ENCODE measurements around the gene DDX54.
A peak's percentile ranks its signal among the peaks of the same experiment; 100 is the strongest.

DDX54 gene

GRCh38 chr12:113169697-113170096 is 15.6 kb downstream of the DDX54 start:
- no peak overlapping the region for H3K4me3 ChIP-seq (replicated peaks in 1 of 2; ENCODE audit: low read depth in 2 of 2, low read length in 2 of 2)
- DNase-seq (ENCODE audit: low read depth in 2 of 2), result no peak
- no peak for TF ChIP-seq CTCF (IDR thresholded peaks at IDR 0.05; ENCODE audit: low read depth, low read length)

GRCh38 chr12:113167868-113168267 is 17.4 kb downstream of the DDX54 start:
- H3K4me3 ChIP-seq (replicated peaks in 1 of 2; ENCODE audit: low read depth in 2 of 2, low read length in 2 of 2), result no peak overlapping the region
- TF ChIP-seq CTCF (IDR thresholded peaks at IDR 0.05; ENCODE audit: low read depth, low read length), result no peak
- no peak for DNase-seq (ENCODE audit: low read depth in 2 of 2)

GRCh38 chr12:113165521-113166450 is 19.5 kb downstream of the DDX54 start:
- no peak for DNase-seq (ENCODE audit: low read depth in 2 of 2)
- no peak for TF ChIP-seq CTCF (IDR thresholded peaks at IDR 0.05; ENCODE audit: low read depth, low read length)
- no peak overlapping the region for H3K4me3 ChIP-seq (replicated peaks in 1 of 2; ENCODE audit: low read depth in 2 of 2, low read length in 2 of 2)

- TF ChIP-seq CTCF (IDR thresholded peaks at IDR 0.05; ENCODE audit: low read depth, low read length), result no peak
- H3K4me3 ChIP-seq (replicated peaks in 1 of 2; ENCODE audit: low read depth in 2 of 2, low read length in 2 of 2), result no peak overlapping the region
- DNase-seq (ENCODE audit: low read depth in 2 of 2), result no peak
Measured at GRCh38 chr12:113164014-113164413, 21.3 kb downstream of the DDX54 start.

- DNase-seq (ENCODE audit: low read depth in 2 of 2), result no peak
- TF ChIP-seq CTCF (IDR thresholded peaks at IDR 0.05; ENCODE audit: low read depth, low read length), result no peak
- no peak overlapping the region for H3K4me3 ChIP-seq (replicated peaks in 1 of 2; ENCODE audit: low read depth in 2 of 2, low read length in 2 of 2)
Measured at GRCh38 chr12:113163030-113163360, 22.3 kb downstream of the DDX54 start.

- TF ChIP-seq CTCF (IDR thresholded peaks at IDR 0.05; ENCODE audit: low read depth, low read length), result no peak
- DNase-seq (ENCODE audit: low read depth in 2 of 2), result peak; percentile 56 to 65
- H3K4me3 ChIP-seq (replicated peaks in 1 of 2; ENCODE audit: low read depth in 2 of 2, low read length in 2 of 2), result no peak overlapping the region
Measured at GRCh38 chr12:113162102-113163029, 22.9 kb downstream of the DDX54 start.
